NB4 (cell line): Measurements from ENCODE around the gene CENPH.

ENCODE experiments used
- CTCF ChIP-seq: IDR thresholded peaks from one replicate; pipeline ENCODE4 v1.5.1; 2012; ENCODE audit warnings: low read depth, low read length
- MYC ChIP-seq: IDR thresholded peaks from 2 replicates; pipeline ENCODE4 v1.6.1; 2011; ENCODE audit warnings: low read depth, low read length
- POLR2A ChIP-seq: IDR thresholded peaks from 2 replicates; pipeline ENCODE4 v1.6.1; 2011; ENCODE audit warnings: mild to moderate bottlenecking; ENCODE audit not compliant: insufficient read length; ENCODE audit errors: extremely low read depth

DNA sequence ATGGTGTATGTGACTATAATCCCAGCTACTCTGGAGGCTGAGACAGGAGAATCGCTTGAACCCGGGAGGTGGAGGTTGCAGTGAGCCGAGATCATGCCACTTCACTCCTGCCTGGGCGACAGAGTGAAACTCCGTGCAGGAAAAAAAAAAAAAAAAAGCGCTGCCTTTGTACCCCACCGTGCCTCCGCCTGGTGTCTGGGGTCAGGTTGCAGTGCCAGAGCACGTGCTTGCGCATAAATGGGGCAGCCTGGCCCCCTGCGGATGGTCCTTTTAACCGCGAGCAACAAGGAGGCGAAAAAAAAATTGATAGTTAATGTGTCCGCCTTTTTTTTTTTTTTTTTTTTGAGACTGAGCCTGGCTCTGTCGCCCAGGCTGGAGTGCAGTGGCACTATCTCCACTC lies 28.7 kb upstream of the CENPH start:
- no peak for TF ChIP-seq CTCF
- TF ChIP-seq POLR2A: no peak
- TF ChIP-seq MYC: no peak
